OCI-LY1 (cell line): ENCODE results near the gene GPR137B.

Experiments
- CTCF ChIP-seq: fragments of 200-600 bp; sonication (generic), shearing (Covaris generic); IDR thresholded peaks from 2 replicates; pipeline ENCODE4 v1.5.1; 2017; ENCODE audit warnings: mild to moderate bottlenecking, antibody characterized with exemption, low read length, moderate library complexity, mixed read lengths
- EZH2 ChIP-seq: fragments of 200-600 bp; sonication (generic), shearing (Covaris generic); IDR thresholded peaks from 2 replicates; pipeline ENCODE4 v1.8.0; 2017; ENCODE audit warnings: borderline replicate concordance, mixed run types, mild to moderate bottlenecking, antibody characterized with exemption, low read length, moderate library complexity, mixed read lengths

GRCh38 chr1:236154671-236155398 lies 12.5 kb downstream of the GPR137B start:
- TF ChIP-seq CTCF (no peak), EZH2 (no peak)
